T follicular helper cell (primary cell): ENCODE data around the gene CCDC88C.
A peak's percentile ranks its signal among the peaks of the same experiment; 100 is the strongest.
"Not testable (repeated sequence)": the region's sequence is repeated elsewhere in the genome, so short reads cannot be mapped to it uniquely, and the experiment has no call there.

Experiments
- DNase-seq: peaks from one replicate; pipeline ENCODE4 v3.0.0-alpha.2; 2020; ENCODE audit warnings: low read depth

The CCDC88C gene

DNA sequence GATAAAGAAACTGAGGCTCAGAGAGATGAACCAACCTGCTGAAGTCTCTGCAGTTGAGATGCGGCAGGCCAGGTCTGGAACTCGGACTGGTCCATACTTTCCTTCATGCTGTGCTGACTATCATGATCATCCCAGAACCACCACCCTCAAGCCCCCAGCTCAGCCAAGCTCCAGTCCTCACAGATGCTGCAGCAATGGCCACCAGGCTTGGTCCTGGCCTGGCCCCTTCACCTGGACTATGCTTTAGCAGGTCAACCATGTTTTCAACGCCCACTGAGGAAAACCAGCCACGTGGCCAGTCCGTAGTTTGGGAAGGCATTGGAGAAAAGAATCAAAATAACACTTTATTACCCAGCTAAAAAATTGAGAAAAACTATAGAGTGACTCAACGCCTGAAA is 174.5 kb downstream of the CCDC88C start:
- DNase-seq = no peak

DNA sequence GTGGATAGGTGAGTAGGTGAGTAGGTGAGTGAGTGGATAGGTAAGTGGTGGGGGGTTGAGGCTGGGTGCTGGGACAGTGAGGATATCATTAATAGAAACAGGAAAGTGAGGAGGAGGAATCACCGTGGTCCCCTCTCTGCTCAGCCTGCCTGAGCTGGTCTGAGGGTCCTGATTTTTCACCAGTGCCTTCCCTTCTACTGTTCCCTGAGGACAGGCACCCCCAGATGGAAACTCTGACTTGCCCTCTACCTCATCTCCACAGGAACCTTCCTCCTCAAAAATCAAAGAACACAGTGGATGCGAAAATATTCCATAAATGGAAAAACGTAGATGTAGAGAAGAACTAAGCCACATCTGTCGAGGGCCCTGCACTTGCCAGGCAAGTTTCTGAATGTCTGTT is 175.0 kb downstream of the CCDC88C start:
- DNase-seq = no peak

- no peak for DNase-seq
These were observed 175.8 kb downstream of the CCDC88C start for GRCh38 chr14:91241863-91242262.

GRCh38 chr14:91238661-91239060 is 179.0 kb downstream of the CCDC88C start:
- no peak for DNase-seq

DNA sequence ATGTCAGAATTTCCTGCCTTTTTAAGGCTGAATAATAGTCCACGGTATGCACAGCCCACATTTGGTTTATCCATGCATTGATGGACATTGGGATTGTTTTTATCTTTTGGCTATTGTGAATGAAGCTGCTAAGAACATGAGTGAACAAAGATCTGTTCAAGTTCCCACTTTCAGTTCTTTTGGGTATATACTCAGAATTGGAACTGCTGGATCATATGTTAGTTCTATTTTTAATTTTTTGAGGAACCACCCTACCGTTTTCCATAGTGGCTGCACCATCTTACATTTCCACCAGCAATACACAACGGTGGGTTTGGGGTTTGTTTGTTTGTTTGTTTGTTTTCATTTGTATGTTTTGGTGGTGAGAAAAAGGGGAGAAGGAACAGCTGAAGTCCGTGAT is 179.5 kb downstream of the CCDC88C start:
- DNase-seq = no peak

DNA sequence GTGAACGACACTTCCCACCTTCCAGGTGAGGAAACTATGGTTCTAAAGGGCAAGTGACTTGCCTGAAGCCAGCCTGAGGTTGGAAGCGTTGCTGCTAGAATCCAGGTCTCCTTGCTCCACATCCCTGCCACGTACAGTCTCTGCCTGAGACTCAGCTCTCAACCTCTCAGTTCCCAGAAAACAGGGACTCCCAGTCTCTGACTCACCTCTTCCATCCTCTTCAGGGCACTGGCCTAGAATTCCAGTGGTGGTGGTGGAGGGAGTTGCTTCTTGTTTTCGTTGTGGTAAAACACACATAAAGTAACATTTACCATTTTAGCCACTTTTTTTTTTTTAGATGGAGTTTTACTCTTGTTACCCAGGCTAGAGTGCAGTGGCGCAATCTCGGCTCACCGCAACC is 180.4 kb downstream of the CCDC88C start:
- no peak for DNase-seq

DNA sequence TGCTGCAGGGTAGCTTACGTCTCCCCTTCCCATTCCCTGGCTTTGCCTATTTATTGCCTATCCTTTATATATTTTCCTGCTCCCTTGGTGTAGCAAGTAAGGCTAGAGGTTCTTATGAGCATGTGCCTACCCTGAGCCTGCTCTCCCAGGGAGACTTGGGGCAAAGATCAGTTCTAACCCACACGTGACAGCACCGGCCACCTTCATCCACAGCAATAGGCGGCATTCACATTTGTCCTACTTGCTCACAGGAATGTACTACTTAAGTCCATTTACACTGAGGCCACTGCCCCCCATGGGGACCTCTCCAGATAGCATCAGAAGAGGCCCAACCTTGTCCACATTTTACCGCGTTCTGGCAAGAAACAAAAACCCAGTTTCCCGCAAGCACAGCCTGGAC is 181.8 kb downstream of the CCDC88C start:
- no peak for DNase-seq

GRCh38 chr14:91234791-91235114 is 182.9 kb downstream of the CCDC88C start:
- no peak for DNase-seq

DNA sequence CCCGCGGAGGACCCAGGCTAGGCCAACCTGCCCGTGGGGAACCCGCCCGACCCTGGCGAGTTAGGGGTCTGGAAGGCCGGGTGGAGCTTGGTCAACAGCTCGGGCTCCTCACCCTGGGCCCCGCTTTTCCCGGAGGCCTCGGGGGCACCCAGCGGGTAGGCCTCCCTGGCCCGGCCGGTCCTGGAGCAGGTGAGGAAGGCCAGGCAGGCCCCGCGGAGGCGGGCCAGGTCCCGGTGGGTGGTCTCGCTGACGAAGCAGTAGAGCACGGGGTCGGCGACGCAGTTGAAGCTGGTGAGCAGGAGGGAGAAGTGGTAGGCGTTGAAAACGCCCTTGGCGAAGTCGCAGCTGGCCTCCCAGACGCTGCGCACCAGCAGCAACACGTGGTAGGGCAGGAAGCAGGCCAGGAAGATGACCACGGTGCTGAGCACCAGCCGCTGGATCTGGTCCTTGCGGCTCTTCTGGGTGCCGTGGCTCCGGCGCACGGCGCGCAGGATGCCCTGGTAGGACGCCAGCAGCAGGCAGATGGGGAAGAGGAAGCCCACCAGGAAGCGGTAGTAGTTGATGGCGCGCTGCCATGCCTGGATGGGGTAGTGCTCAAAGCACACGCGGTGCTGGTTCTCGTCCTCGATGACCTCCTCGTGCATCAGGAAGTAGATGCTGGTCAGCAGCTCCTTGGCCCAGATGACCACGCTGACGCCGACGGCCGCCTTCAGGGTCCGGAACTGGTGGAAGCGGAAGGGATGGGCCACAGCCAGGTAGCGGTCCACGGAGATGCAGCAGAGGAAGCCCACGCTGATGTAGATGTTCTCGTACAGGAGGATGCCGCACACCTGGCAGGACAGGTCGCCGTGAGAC is 183.5 kb downstream of the CCDC88C start:
- no peak for DNase-seq

DNA sequence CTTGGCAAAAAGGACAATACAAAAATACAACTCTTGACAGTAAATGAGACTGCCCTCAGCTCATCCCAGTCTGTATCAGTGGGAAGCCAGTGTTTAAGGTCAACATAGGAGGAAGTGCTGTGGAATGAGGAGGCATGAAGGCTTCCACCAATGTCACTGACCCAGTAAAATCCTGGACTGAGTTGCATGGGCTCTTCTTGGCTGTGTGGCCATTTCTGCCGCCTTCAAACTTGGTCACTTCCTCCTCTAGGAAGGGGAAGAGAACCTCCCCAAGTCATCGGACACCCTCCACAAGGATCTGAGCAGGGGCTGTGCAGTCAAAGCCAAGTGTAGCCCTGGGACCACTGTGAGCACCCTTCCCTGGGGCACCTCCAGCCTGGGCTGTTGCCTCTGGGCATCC is 185.0 kb downstream of the CCDC88C start:
- DNase-seq = no peak

DNA sequence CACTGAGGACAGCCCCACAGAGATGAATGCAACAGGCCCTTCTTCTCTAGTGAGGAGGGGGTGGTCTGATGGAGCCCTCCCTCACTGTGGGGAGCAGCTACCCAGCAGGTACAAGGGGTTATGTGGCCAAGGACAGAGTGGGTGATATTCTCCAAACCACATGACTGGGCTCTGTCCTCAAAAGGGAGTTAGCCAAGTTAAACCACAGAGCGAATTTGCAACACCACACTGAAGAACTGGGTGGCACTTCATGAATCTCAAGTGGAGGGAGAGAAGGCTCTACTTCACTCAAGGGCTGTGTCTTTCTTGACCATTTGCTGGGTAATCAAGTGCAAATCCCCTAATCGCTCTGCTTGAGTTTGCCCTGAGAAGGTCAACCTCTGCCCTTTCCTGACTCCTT is 185.6 kb downstream of the CCDC88C start:
- no peak for DNase-seq

- no peak for DNase-seq
These were observed 186.2 kb downstream of the CCDC88C start for GRCh38 chr14:91231446-91231845.

GRCh38 chr14:91230397-91231035 is 187.1 kb downstream of the CCDC88C start:
- DNase-seq = no peak

DNA sequence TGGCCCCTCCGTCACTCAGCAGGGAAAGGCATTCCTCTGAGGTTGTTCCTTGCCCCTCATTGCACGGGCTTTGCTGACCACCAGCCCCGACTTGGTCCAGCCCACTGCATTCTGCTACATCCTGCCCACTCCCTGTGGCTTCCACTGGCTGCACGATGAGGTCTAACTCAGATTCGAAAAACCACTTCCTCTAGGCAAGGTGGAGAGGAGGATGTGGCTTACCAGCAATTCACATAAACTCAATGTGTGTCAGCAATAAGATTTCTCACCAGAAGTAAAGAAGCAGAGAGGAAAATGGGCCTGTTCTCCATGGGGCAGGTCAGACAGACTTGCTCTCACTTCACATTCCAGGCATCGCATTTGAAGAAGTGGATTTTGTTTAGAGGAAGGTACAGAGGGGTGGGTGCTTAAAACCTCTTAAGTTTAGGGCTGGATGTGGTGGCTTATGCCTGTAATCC is 187.8 kb downstream of the CCDC88C start:
- no peak for DNase-seq

DNA sequence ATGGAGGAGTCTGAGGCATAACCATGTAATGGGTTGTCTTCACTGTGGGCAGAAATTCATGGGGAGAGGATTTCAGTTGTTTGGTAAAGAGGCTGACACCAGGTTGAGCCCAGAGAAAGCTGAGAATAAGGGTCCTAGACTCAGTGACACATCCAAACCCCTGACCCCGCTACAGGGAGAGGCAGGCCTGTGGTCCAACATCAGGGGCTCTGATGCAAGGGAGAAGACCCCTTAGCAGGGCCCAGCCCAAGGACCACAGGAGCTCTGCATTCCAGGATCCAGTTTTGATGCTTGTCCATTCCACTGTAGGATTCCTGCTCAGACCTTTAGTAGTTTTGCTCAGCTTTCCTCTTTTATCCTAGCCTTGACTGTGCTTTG is 188.6 kb downstream of the CCDC88C start:
- no peak for DNase-seq

GRCh38 chr14:91228112-91229004 is 189.3 kb downstream of the CCDC88C start:
- DNase-seq = peak; percentile 70

DNA sequence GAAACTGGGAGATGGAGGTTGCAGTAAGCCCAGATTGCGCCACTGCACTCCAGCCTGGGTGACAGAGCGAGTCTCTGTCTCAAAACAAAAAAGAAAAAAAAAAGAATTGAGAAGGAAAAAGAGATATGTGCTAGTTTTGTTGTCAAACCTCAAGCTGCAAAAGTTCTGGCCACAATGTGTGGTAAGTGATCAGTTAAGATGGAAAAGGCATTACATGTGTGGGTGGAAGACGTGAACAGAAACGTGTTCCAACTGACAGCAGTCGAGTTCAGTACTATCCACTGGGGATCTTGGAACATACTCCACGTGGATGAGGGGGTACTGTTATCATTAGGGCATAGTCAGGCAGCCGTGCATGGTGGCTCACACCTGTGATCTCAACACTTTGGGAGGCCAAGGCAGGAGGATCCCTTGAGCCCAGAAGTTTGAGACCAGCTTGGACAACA is 190.4 kb downstream of the CCDC88C start:
- no peak for DNase-seq

- DNase-seq = not testable (repeated sequence)
These were observed 191.3 kb downstream of the CCDC88C start for GRCh38 chr14:91226360-91226759.

- no peak for DNase-seq
These were observed 192.6 kb downstream of the CCDC88C start for GRCh38 chr14:91225025-91225424.

DNA sequence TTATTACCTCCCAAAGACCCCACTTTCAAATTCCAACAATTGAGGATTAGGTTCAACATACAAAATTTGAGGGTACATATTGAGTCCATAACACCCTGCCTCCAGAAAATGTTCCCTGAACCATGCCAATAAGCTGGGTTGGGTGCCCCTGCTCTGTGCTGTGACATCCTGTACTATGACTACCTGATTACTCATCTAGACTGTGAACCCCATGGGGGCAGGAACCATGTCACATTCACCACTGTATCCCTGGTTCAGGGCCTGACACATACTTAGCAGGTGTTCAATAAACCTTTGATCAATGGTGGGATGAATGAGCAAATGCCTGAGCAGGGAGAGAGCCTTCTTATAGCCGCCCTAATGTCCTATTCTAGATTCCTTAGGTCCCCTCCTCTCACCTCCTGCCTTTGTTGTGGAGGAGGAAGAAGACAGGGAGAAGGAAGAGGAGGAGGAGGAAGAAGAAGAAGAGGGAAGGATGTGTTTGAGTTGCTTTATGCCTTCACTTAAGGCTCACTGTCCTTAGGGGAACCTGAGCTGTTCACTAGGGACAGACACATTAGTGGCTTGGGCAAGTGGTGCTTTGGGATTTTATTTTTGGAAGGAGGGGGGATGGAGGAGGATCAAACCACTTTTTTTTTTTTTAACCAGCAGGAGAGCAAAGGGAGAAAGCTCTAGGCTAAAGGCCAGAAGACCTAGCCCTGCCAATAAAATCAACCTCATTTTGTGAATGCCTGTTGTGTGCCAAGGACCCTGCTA is 194.4 kb downstream of the CCDC88C start:
- DNase-seq = no peak
